GM21360 (cell line): ENCODE results near the gene NMNAT3.
"Not testable (repeated sequence)": the region's sequence is repeated elsewhere in the genome, so short reads cannot be mapped to it uniquely, and the experiment has no call there.

Experiments
- ATAC-seq: cut with Tn5 transposase; IDR thresholded peaks from one replicate; pipeline ENCODE4 v1.9.1; 2021; ENCODE audit warnings: mild to moderate bottlenecking, moderate library complexity; ENCODE audit not compliant: unreplicated experiment

The NMNAT3 gene

GRCh38 chr3:139586420-139587017 lies 91.3 kb downstream of the NMNAT3 start:
- peak; percentile 88 for ATAC-seq

- ATAC-seq = no peak
These were observed 92.0 kb downstream of the NMNAT3 start for GRCh38 chr3:139585820-139586219.

- not testable (repeated sequence) for ATAC-seq
These were observed 94.1 kb downstream of the NMNAT3 start for GRCh38 chr3:139583651-139584050.

GRCh38 chr3:139578783-139579182 lies 99.0 kb downstream of the NMNAT3 start:
- ATAC-seq = no peak

- ATAC-seq = no peak
These were observed 99.9 kb downstream of the NMNAT3 start for GRCh38 chr3:139577909-139578308.

- ATAC-seq = no peak
These were observed 100.4 kb downstream of the NMNAT3 start for GRCh38 chr3:139577346-139577745.

GRCh38 chr3:139574026-139574947 lies 103.5 kb downstream of the NMNAT3 start:
- no peak for ATAC-seq

GRCh38 chr3:139572847-139573672 lies 104.7 kb downstream of the NMNAT3 start:
- ATAC-seq = no peak

- no peak for ATAC-seq
These were observed 106.1 kb downstream of the NMNAT3 start for GRCh38 chr3:139571711-139572110.

GRCh38 chr3:139564294-139564861 lies 113.4 kb downstream of the NMNAT3 start:
- ATAC-seq = no peak

GRCh38 chr3:139561959-139562676 lies 115.7 kb downstream of the NMNAT3 start:
- ATAC-seq = no peak

GRCh38 chr3:139561255-139561817 lies 116.4 kb downstream of the NMNAT3 start:
- no peak for ATAC-seq

- ATAC-seq = no peak
These were observed 117.4 kb downstream of the NMNAT3 start for GRCh38 chr3:139560411-139560810.

GRCh38 chr3:139559541-139559940 lies 118.2 kb downstream of the NMNAT3 start:
- ATAC-seq = no peak

GRCh38 chr3:139558351-139559266 lies 119.2 kb downstream of the NMNAT3 start:
- no peak for ATAC-seq

- no peak for ATAC-seq
These were observed 120.7 kb downstream of the NMNAT3 start for GRCh38 chr3:139557041-139557440.

GRCh38 chr3:139555249-139555648 lies 122.5 kb downstream of the NMNAT3 start:
- ATAC-seq = no peak

- no peak for ATAC-seq
These were observed 123.1 kb downstream of the NMNAT3 start for GRCh38 chr3:139554628-139555027.
